Thyroid gland (tissue), 4 donors: ENCODE results near the gene ARHGAP8. TPM values are rescaled to one million over a fixed set of nuclear protein-coding genes. Genes with fewer than 3 reads are reported as not detected.
"Not testable (repeated sequence)": the region's sequence is repeated elsewhere in the genome, so short reads cannot be mapped to it uniquely, and the experiment has no call there.

Experiments used
- DNase-seq, 2 donors: peaks; one replicate each; pipeline ENCODE4 v3.0.0-alpha.2; 2019
- H3K27ac ChIP-seq, 3 donors: fragments of 200-600 bp; sonication (generic); 1 replicate in 2 of 3; 2 replicates in 1 of 3; pipeline ENCODE4 v1.5.1; 2016 to 2019; ENCODE audit warnings: mild to moderate bottlenecking in 1 of 3, moderate library complexity in 1 of 3
- H3K27me3 ChIP-seq: fragments of 200-600 bp; sonication (generic); one replicate; pipeline ENCODE4 v1.5.1; 2019
- H3K36me3 ChIP-seq, 2 donors: fragments of 200-600 bp; sonication (generic); one replicate each; pipeline ENCODE4 v1.5.1; 2016 to 2019
- H3K4me1 ChIP-seq, 2 donors: fragments of 200-600 bp; sonication (generic); one replicate each; pipeline ENCODE4 v1.5.1; 2017 to 2019
- H3K4me3 ChIP-seq, 3 donors: fragments of 200-600 bp; sonication (generic); replicated peaks in 1 of 3; 1 replicate in 2 of 3; 2 replicates in 1 of 3; pipeline ENCODE4 v1.5.1; 2016; ENCODE audit warnings: mild to moderate bottlenecking in 1 of 3
- H3K9me3 ChIP-seq: fragments of 200-600 bp; sonication (generic); one replicate; pipeline ENCODE4 v1.5.1; 2017
- CTCF ChIP-seq, 6 experiments: fragments of 200-600 bp in 3 of 6; fragments of 450-650 bp in 3 of 6; sonication (generic) in 3 of 6; IDR thresholded peaks; one replicate each; pipeline ENCODE4 v1.5.1; 2016 to 2019; ENCODE audit warnings: antibody characterized with exemption in 6 of 6, mild to moderate bottlenecking in 2 of 6, inconsistent platforms in 1 of 6, moderate library complexity in 1 of 6
- POLR2A ChIP-seq, 2 donors: fragments of 450-650 bp; IDR thresholded peaks; one replicate each; pipeline ENCODE4 v1.6.1; 2017; ENCODE audit warnings: antibody characterized with exemption in 2 of 2, mild to moderate bottlenecking in 2 of 2, moderate library complexity in 1 of 2
- WGBS, 2 donors: methylation state at CpG; one replicate each; pipeline ENCODE4 v1.1.5; 2017; 5-methylcytosine and 5-hydroxymethylcytosine counted together
- intact Hi-C: fragments of 100-400 bp; cut with DNase I; formaldehyde crosslinking; loops from one replicate; pipeline ENCODE4 v1.15.1; 2023
- total RNA-seq, 4 donors: library from RNA; depleted of rRNA; stranded (reverse); fragments of >200 nt; gene quantifications; one replicate each; pipeline ENCODE4 v1.2.3, GENCODE V29; 2016

Gene ARHGAP8
- total RNA-seq, 4 donors from 2014 or later = 24.8 to 44.3 (median 28.0) TPM

DNA sequence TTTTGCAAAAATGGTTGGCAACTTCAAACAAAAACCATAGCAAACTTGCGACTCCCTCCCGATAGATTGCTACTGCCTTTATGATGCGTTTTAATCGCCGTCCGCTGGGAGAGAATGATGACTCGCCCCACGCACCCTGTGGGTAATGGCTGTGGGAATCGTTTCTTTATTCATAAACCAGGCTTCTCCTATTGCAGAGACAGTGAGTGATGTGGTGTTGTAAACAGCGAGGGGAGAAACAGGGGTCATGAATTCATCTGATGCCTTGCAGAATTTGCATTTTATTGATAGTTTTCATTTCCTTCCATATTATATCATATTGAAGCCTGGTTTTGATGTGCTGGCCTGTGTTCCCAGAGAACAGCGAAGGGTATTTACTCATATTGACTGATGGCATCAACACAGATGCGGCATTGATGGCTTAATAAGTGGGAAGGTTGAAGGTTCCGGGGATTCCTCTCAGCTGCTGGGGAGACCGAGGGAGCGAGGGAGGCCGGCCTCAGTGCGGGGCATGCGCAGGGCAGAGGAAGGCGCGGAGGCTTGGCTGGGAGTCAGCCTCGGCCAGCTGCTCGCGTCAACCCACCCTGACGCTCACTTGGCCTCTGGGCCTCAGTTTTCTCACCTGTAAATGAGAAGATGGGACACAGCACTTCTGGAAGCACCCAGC is 41.3 kb downstream of the ARHGAP8 start:
- no peak for DNase-seq
- no peak for TF ChIP-seq CTCF (IDR thresholded peaks at IDR 0.05)
- no peak for TF ChIP-seq POLR2A (IDR thresholded peaks at IDR 0.05)
- H3K27ac ChIP-seq = no peak overlapping the region
- no peaks in the 10 kb centered on the region for H3K9me3 ChIP-seq
- no peaks in the 10 kb centered on the region for H3K27me3 ChIP-seq
- H3K4me1 ChIP-seq = no peaks in the 10 kb centered on the region
- H3K4me3 ChIP-seq = no peak overlapping the region
- no peaks in the 10 kb centered on the region for H3K36me3 ChIP-seq
- intact Hi-C loops = no loop called here
- WGBS, 2 donors = 88 to 93% methylated on average over 24 of the region's 24 CpGs

DNA sequence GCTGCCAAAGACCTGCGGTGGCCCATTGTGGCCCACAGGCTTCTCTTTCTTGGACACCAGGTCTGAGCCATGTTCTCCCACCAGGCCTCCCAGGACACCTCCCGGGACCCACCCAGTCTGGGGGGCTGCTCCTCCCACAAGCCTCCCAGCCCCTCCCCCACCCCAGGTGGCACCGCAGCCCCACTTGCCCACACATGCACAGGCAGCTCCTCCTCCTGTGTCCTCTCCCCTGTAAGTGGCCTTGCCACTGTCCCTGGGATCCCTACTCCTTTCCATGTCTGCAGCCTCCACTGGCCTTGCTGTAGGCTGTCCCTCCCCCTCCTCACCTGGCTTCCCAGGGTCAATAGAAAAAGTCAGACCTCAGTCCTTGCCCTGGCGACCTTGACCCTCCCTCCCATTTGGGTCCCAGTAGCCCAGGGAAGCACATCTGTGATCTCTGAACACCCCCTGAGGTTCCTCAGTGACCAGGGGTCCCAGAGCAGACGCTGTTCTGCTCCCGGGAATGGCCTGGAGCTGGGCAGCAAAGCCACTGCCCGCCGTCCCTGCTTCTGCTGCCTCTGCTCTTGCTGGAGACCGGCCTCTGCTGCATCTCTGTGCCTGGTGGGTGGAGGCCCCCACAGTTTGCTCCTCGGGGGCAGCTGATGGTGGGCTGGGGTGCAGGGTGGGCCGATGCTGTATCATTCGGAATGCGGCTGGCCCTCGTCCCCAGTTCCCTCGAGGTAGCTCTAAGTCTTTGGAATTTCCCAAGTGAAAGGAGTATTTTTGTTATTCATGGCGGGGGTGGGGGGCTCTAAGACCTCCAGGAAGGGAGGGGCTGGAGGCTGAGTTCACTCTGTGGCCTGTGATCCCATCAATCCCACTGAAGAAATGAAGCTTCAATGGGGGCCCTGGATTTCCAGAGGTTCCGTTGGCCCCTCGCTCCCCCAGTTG is 43.6 kb downstream of the ARHGAP8 start:
- intact Hi-C loops = no loop called here
- 71 to 81% methylated on average over 10 to 11 of the region's 18 CpGs for WGBS, 2 donors
- DNase-seq = no peak
- no peaks in the 10 kb centered on the region for H3K27me3 ChIP-seq
- no peak overlapping the region for H3K27ac ChIP-seq
- no peaks in the 10 kb centered on the region for H3K9me3 ChIP-seq
- H3K36me3 ChIP-seq = no peaks in the 10 kb centered on the region
- H3K4me1 ChIP-seq = no peaks in the 10 kb centered on the region
- no peak overlapping the region for H3K4me3 ChIP-seq
- TF ChIP-seq CTCF (IDR thresholded peaks at IDR 0.05) (no peak), POLR2A (IDR thresholded peaks at IDR 0.05) (no peak)

DNA sequence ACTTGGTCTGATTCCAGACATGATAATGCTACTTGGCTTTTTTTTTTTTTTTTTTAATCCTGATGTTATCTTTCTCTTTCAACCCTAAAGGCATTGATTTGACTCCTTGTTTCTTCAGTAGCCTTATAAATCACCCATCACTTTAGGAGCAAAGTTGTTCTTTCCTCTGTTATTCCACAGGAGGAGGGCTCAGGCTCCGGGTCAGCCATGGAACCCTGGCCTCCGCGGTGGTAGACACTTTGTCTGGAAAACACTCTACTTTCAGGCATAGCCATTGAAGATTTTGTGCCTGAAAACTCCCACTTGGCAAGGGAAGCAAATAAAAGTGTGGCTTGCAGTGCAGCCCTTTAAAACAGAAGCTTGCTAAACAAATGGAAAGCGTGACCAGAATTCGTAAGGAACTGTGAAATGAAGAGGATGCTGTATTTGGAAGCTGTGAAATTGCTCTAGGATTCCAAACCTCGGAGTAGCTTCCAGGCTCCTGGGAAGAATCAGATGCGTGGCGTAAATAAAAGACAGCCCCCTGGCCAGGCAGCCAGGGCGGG is 44.9 kb downstream of the ARHGAP8 start:
- intact Hi-C loops = no loop called here
- Histone ChIP-seq H3K9me3 (no peaks in the 10 kb centered on the region), H3K27me3 (no peaks in the 10 kb centered on the region), H3K4me3 (no peak overlapping the region), H3K36me3 (no peaks in the 10 kb centered on the region), H3K4me1 (no peaks in the 10 kb centered on the region), H3K27ac (no peak overlapping the region)
- no peak for DNase-seq
- no peak for TF ChIP-seq CTCF (IDR thresholded peaks at IDR 0.05)
- no peak for TF ChIP-seq POLR2A (IDR thresholded peaks at IDR 0.05)
- WGBS, 2 donors = 64 to 70% methylated on average over 9 of the region's 9 CpGs

GRCh38 chr22:44799077-44799945 is 46.9 kb downstream of the ARHGAP8 start:
- TF ChIP-seq POLR2A (IDR thresholded peaks at IDR 0.05) (no peak), CTCF (IDR thresholded peaks at IDR 0.05) (no peak)
- intact Hi-C loops = no loop called here
- no peaks in the 10 kb centered on the region for H3K27me3 ChIP-seq
- 81 to 92% methylated on average over 15 to 16 of the region's 16 CpGs for WGBS, 2 donors
- no peak overlapping the region for H3K4me3 ChIP-seq
- H3K36me3 ChIP-seq = no peaks in the 10 kb centered on the region
- H3K4me1 ChIP-seq = no peaks in the 10 kb centered on the region
- H3K9me3 ChIP-seq = no peaks in the 10 kb centered on the region
- no peak overlapping the region for H3K27ac ChIP-seq
- DNase-seq = no peak

DNA sequence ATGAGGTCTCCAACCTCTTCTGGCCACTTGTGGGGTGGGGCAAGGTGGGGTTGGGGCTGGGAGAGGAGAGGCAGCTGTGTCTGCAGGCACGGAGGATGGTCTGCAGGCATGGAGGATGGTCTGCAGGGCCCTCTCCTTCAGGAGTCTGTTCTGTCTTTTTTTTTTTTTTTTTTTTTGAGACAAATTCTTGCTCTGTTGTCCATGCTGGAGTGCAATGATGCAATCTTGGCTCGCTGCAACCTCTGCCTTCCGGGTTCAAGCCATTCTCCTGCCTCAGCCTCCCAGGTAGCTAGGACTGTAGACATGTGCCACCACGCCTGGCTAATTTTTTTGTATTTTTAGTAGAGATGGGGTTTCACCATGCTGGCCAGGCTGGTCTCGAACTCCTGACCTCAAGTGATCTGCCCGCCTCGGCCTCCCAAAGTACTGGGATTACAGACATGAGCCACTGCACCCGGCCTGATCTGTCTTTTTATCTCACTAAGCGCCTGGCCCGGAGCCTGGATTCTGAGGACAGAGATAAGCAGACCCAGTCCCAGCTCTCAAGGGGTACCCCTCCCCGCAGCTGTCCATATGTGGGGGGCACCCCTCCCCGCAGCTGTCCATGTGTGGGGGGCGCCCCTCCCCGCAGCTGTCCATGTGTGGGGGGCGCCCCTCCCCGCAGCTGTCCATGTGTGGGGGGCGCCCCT is 47.7 kb downstream of the ARHGAP8 start:
- H3K9me3 ChIP-seq, intact Hi-C loops, H3K36me3 ChIP-seq, H3K4me1 ChIP-seq, H3K27me3 ChIP-seq, H3K27ac ChIP-seq, H3K4me3 ChIP-seq, DNase-seq: not testable (repeated sequence)
- WGBS, 2 donors = 56 to 81% methylated on average over 8 to 10 of the region's 17 CpGs
